GM12892 (cell line): ENCODE results near the gene ARID1A.

Source experiments
- POLR2A ChIP-seq: IDR thresholded peaks from 2 replicates; pipeline ENCODE4 v1.6.1; 2011; ENCODE audit warnings: low read depth, low read length, control low read depth
- POLR2AphosphoS5 ChIP-seq: IDR thresholded peaks from 2 replicates; pipeline ENCODE4 v1.6.1; 2011; ENCODE audit warnings: low read depth, low read length, control low read depth
- TAF1 ChIP-seq: IDR thresholded peaks from 2 replicates; pipeline ENCODE4 v1.6.1; 2011; ENCODE audit warnings: low read depth, mild to moderate bottlenecking, control low read depth, low read length, borderline replicate concordance

- no peak for TF ChIP-seq TAF1
- TF ChIP-seq POLR2A: no peak
- no peak for TF ChIP-seq POLR2AphosphoS5
Measured at GRCh38 chr1:26748351-26748750, 52.5 kb downstream of the ARID1A start.
